HepG2 (cell line): ENCODE measurements around the gene TP73. TPM values are rescaled to one million over a fixed set of nuclear protein-coding genes. Genes with fewer than 3 reads are reported as not detected.

ENCODE experiments used
- ATAC-seq: fragments of 200-7000 bp; cut with Tn5 transposase; 3 replicates; pipeline ENCODE4 v1.9.1; 2020; ENCODE audit warnings: mild to moderate bottlenecking, moderate library complexity
- BruUV-seq: library from RNA; stranded (reverse); fragments of 400-500 nt; replicated peaks from 2 replicates; lab custom pipeline; 2021; lab: Mats Ljungman, UMichigan
- CTCF ChIA-PET: fragments of 300-600 bp; formaldehyde crosslinking; extraction: SDS; loops from one replicate; lab custom pipeline; 2021; ENCODE audit warnings: low total read pairs, inconsistent platforms, low intra/inter-chr PET ratio; lab: Yijun Ruan, JAX
- POLR2A ChIA-PET: fragments of 350-600 bp; sonication (Branson Sonifier 250); formaldehyde crosslinking; loops from one replicate; lab custom pipeline; 2020; ENCODE audit warnings: antibody characterized with exemption, inconsistent platforms; lab: Yijun Ruan, JAX
- DNase-seq: peaks from one replicate; pipeline ENCODE4 v3.0.0-alpha.2; 2015; ENCODE audit warnings: low spot score
- FAIRE-seq: peaks from 3 replicates; lab custom pipeline; 2011; peaks lifted over from hg19 to GRCh38; lab: Jason Lieb, UNC
- H2AFZ ChIP-seq: one replicate; pipeline ENCODE4 v1.6.1; 2011; ENCODE audit warnings: low read length, inconsistent platforms
- H3K27ac ChIP-seq: fragments of 300-600 bp; 3 replicates; pipeline ENCODE4 v1.8.0; 2011; ENCODE audit warnings: mixed run types, mild to moderate bottlenecking, mixed read lengths, low read length, inconsistent platforms; ENCODE audit not compliant: insufficient read depth; ENCODE audit errors: extremely low read length
- H3K27me3 ChIP-seq, 2 experiments: fragments of 200-600 bp in 1 of 2; 2 replicates in 1 of 2; 3 replicates in 1 of 2; pipeline versions ENCODE4 v1.6.0 to v1.8.0; 2011; ENCODE audit warnings: low read length in 2 of 2, mild to moderate bottlenecking in 2 of 2, moderate library complexity in 2 of 2, inconsistent platforms in 1 of 2; ENCODE audit not compliant: insufficient read depth in 2 of 2, control insufficient read depth in 1 of 2
- H3K36me3 ChIP-seq, 2 experiments: fragments of 200-600 bp in 1 of 2; replicated peaks in 1 of 2; 2 replicates in 1 of 2; 3 replicates in 1 of 2; pipeline versions ENCODE4 v1.5.1 to v1.8.0; 2011; ENCODE audit warnings: low read length in 2 of 2, inconsistent platforms in 1 of 2; ENCODE audit not compliant: insufficient read depth in 2 of 2, control insufficient read depth in 1 of 2
- H3K4me1 ChIP-seq: 2 replicates; pipeline ENCODE4 v1.5.1; 2012; ENCODE audit warnings: low read length, inconsistent platforms; ENCODE audit not compliant: insufficient read depth
- H3K4me2 ChIP-seq: 2 replicates; pipeline ENCODE4 v1.6.0; 2011; ENCODE audit warnings: low read depth, low read length, inconsistent platforms
- H3K4me3 ChIP-seq, 3 experiments: fragments of 200-600 bp in 1 of 3; sonication (generic), shearing (Covaris generic) in 1 of 3; replicated peaks in 1 of 3; 2 replicates each; pipeline ENCODE4 v1.5.1; 2011 to 2016; ENCODE audit warnings: low read length in 3 of 3, inconsistent platforms in 2 of 3, low read depth in 2 of 3, mild to moderate bottlenecking in 2 of 3, control low read depth in 1 of 3, mixed read lengths in 1 of 3; ENCODE audit not compliant: insufficient read depth in 1 of 3
- H3K79me2 ChIP-seq: one replicate; pipeline ENCODE4 v1.6.1; 2011; ENCODE audit warnings: low read length, inconsistent platforms; ENCODE audit not compliant: insufficient read depth
- H3K9ac ChIP-seq: 2 replicates; pipeline ENCODE4 v1.6.0; 2011; ENCODE audit warnings: mild to moderate bottlenecking, low read depth, low read length, inconsistent platforms; ENCODE audit not compliant: insufficient read depth
- H3K9me3 ChIP-seq: 2 replicates; pipeline ENCODE4 v1.5.1; 2012; ENCODE audit warnings: mild to moderate bottlenecking, low read length
- H4K20me1 ChIP-seq: 2 replicates; pipeline ENCODE4 v1.6.0; 2011; ENCODE audit warnings: inconsistent platforms, mild to moderate bottlenecking, low read length, moderate library complexity; ENCODE audit not compliant: insufficient read depth
- AGO1 ChIP-seq: fragments of 200-400 bp; formaldehyde crosslinking; IDR thresholded peaks from 2 replicates; pipeline ENCODE4 v1.6.1; 2017; ENCODE audit warnings: mild to moderate bottlenecking, low read depth, low read length, moderate library complexity; ENCODE audit not compliant: poor library complexity, severe bottlenecking
- CENPT ChIP-seq: sonication (generic); formaldehyde crosslinking; IDR thresholded peaks from 2 replicates; pipeline ENCODE4 v1.8.0; 2022; ENCODE audit warnings: low read depth, mild to moderate bottlenecking, moderate library complexity, missing genetic modification reagents
- EP300 ChIP-seq, 3 experiments: sonication (generic) in 1 of 3; formaldehyde crosslinking in 1 of 3; IDR thresholded peaks; 2 replicates each; pipeline versions ENCODE4 v1.5.1 to v1.6.1; 2011 to 2020; ENCODE audit warnings: low read depth in 2 of 3, low read length in 2 of 3, borderline replicate concordance in 1 of 3, improper control_type of control experiment in 1 of 3, mild to moderate bottlenecking in 1 of 3, missing genetic modification reagents in 1 of 3, moderate library complexity in 1 of 3
- MIER2 ChIP-seq: IDR thresholded peaks from 2 replicates; pipeline ENCODE4 v1.6.1; 2016; ENCODE audit warnings: missing biosample characterization, missing genetic modification reagents
- POLR2G ChIP-seq: fragments of 200-400 bp; formaldehyde crosslinking; IDR thresholded peaks from 2 replicates; pipeline ENCODE4 v1.6.1; 2018; ENCODE audit warnings: mild to moderate bottlenecking, low read depth, low read length, moderate library complexity
- RBFOX2 ChIP-seq: fragments of 200-400 bp; formaldehyde crosslinking; IDR thresholded peaks from 2 replicates; pipeline ENCODE4 v1.6.1; 2017; ENCODE audit warnings: low read depth, mild to moderate bottlenecking, low read length
- SP1 ChIP-seq, 2 experiments: fragments of 450-650 bp in 1 of 2; sonication (generic) in 1 of 2; formaldehyde crosslinking in 1 of 2; IDR thresholded peaks; 2 replicates each; pipeline versions ENCODE4 v1.4.0 to v1.6.1; 2016 to 2020; ENCODE audit warnings: missing genetic modification reagents in 1 of 2
- XBP1 ChIP-seq: sonication (generic); formaldehyde crosslinking; IDR thresholded peaks from 2 replicates; pipeline ENCODE4 v1.5.0; 2020; ENCODE audit warnings: missing genetic modification reagents
- ZNF530 ChIP-seq: sonication (generic); formaldehyde crosslinking; IDR thresholded peaks from 2 replicates; pipeline ENCODE4 v1.5.0; 2020; ENCODE audit warnings: low read depth, mild to moderate bottlenecking, missing genetic modification reagents
- ZNF614 ChIP-seq: IDR thresholded peaks from 2 replicates; pipeline ENCODE4 v1.6.1; 2018; ENCODE audit warnings: missing biosample characterization, missing genetic modification reagents, inconsistent platforms, borderline replicate concordance
- ZSCAN30 ChIP-seq: sonication (generic); formaldehyde crosslinking; IDR thresholded peaks from 2 replicates; pipeline ENCODE4 v1.5.0; 2020; ENCODE audit warnings: mild to moderate bottlenecking, missing genetic modification reagents
- WGBS: methylation state at CpG from one replicate; pipeline ENCODE4 v1.1.6; 2017; ENCODE audit warnings: low lambda C conversion rate; 5-methylcytosine and 5-hydroxymethylcytosine counted together
- in situ Hi-C: cut with HindIII; loops from 2 replicates; pipeline ENCODE4 v1.10.0; 2017; ENCODE audit warnings: low pct_unique_long_range_greater_than_20kb; ENCODE audit not compliant: extremely low pct_ligation_motif_present
- intact Hi-C: fragments of 100-400 bp; cut with micrococcal nuclease; formaldehyde crosslinking; loops from one replicate; pipeline ENCODE4 v1.10.0; 2022; ENCODE audit not compliant: unreplicated experiment
- polyA plus RNA-seq, 8 experiments: library from polyadenylated mRNA; depleted of rRNA in 3 of 8; stranded (reverse) in 7 of 8; unstranded in 1 of 8; fragments of >200 nt; fragmentation: Illumina TruSeq in 4 of 8; extraction: Trizol in 4 of 8; gene quantifications; 2 replicates each; pipeline versions ENCODE4 v1.2.1 to v1.2.3, GENCODE V29; 2011 to 2016; ENCODE audit warnings: low read depth in 4 of 8, missing spikeins in 1 of 8, mixed read lengths in 1 of 8; ENCODE audit not compliant: insufficient read depth in 1 of 8
- total RNA-seq, 5 experiments: library from RNA; depleted of rRNA; stranded (reverse); fragments of >200 nt; fragmentation: Illumina TruSeq; extraction: Trizol; gene quantifications; 2 replicates each; pipeline ENCODE4 v1.2.3, GENCODE V29; 2016; ENCODE audit warnings: low read depth in 1 of 5
- TF ChIP-seq, protein P1 (sequence below): sonication (generic); formaldehyde crosslinking; IDR thresholded peaks from 2 replicates; pipeline ENCODE4 v1.5.1; 2020; ENCODE audit warnings: missing genetic modification reagents, mild to moderate bottlenecking, borderline replicate concordance
- TF ChIP-seq, protein P2 (sequence below): sonication (generic); formaldehyde crosslinking; IDR thresholded peaks from 2 replicates; pipeline ENCODE4 v1.4.0; 2020; ENCODE audit warnings: mild to moderate bottlenecking, missing genetic modification reagents

The TP73 gene
- total and polyA plus RNA-seq, 2 of the 13 experiments (the other 11 are each of a cell fraction or from before 2014, with no cell fraction given): 0.49 to 1.1 TPM

DNA sequence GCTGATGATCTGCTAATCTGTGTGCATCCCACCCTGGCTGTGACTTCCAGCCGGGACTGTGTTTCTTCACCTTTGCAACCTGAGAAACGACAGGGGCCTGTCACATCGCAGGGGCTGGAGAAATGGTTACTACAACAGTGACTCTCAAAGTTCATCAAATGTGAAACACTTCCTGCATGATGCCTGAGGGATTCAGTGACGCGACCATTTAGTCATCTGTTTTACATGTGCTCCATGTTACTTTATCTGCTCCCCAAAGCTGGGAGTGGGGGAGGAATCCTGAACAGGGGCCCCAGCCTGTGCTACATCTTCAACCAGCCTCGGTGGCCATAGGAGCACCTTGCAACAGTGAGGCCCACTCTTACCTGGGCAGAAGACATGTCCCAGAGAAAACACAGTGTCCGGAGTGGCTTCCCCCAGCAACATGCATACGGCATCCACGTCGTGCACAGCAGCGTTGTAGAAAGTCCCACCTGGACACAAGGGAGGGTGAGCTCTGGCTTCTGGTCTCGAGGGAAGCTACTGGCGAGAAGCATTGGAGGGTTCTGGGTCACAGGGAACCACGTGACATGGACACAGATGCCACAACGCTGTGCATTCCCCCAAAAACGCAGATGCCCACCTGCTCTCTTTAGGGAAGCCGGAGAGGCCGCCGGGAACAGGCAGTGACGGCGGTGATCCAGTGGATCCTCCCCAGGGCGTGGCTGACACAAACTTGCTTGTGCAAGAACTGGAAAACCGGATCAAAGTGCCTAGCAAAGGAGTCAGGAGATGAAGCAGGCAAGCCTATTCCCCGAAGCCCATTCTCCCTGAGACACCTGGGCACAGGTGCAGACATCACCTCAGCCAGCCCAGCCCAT lies 90.4 kb downstream of the TP73 start:
- Histone ChIP-seq H3K4me2 (no peak overlapping the region), H3K27me3 (no peaks in the 10 kb centered on the region; a peak in 1 of 5 replicates), H3K36me3 (peaks cover 8 to 52% of the 10 kb centered on the region in 2 experiments), H4K20me1 (no peaks in the 10 kb centered on the region), H3K79me2 (peaks cover 6% of the 10 kb centered on the region), H2AFZ (no peak overlapping the region), H3K4me1 (peaks cover 26% of the 10 kb centered on the region), H3K9ac (no peak overlapping the region), H3K4me3 (no peak overlapping the region), H3K27ac (no peak overlapping the region), H3K9me3 (no peaks in the 10 kb centered on the region)
- intact Hi-C loops (no loop called here), in situ Hi-C loops (no loop called here)
- ChIA-PET CTCF (no interaction called here), POLR2A (no interaction called here)
- FAIRE-seq: no peak
- TF ChIP-seq XBP1 (CRISPR knock-in tag) (no peak), MIER2 (CRISPR knock-in tag) (no peak), ZNF530 (CRISPR knock-in tag) (no peak), CENPT (no peak), SP1 (IDR thresholded peaks at IDR 0.05) (no peak), SP1 (CRISPR knock-in tag; IDR thresholded peaks at IDR 0.05) (no peak), ZNF614 (CRISPR knock-in tag) (no peak), RBFOX2 (no peak), EP300 (IDR thresholded peaks at IDR 0.05; ENCODE audit: low read depth in 2 of 2, low read length in 2 of 2) (no peak), EP300 (CRISPR knock-in tag; IDR thresholded peaks at IDR 0.05; ENCODE audit: borderline replicate concordance) (no peak), ZSCAN30 (CRISPR knock-in tag) (no peak), AGO1 (no peak), POLR2G (no peak)
- TF ChIP-seq, protein P1, sequence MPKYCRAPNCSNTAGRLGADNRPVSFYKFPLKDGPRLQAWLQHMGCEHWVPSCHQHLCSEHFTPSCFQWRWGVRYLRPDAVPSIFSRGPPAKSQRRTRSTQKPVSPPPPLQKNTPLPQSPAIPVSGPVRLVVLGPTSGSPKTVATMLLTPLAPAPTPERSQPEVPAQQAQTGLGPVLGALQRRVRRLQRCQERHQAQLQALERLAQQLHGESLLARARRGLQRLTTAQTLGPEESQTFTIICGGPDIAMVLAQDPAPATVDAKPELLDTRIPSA (CRISPR knock-in tag): no peak
- TF ChIP-seq, protein P2, sequence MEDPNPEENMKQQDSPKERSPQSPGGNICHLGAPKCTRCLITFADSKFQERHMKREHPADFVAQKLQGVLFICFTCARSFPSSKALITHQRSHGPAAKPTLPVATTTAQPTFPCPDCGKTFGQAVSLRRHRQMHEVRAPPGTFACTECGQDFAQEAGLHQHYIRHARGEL (CRISPR knock-in tag): no peak
- 97% methylated on average over 20 of the region's 24 CpGs for WGBS
- no peak for DNase-seq
- ATAC-seq: no peak
- no TSS peak for BruUV-seq
